Left ventricle myocardium superior (tissue), 1 donor: Measurements from ENCODE around the gene PLXNC1. TPM values are rescaled to one million over a fixed set of nuclear protein-coding genes. Genes with fewer than 3 reads are reported as not detected.

Experiments
- ATAC-seq: fragments of 200-7000 bp; cut with Tn5 transposase; one replicate; pipeline ENCODE4 v1.9.1; 2020; ENCODE audit warnings: mild to moderate bottlenecking, moderate library complexity
- DNase-seq: peaks from one replicate; pipeline ENCODE4 v3.0.0-alpha.2; 2020
- intact Hi-C: fragments of 100-400 bp; cut with micrococcal nuclease; formaldehyde crosslinking; loops from one replicate; pipeline ENCODE4 v1.11.0; 2022
- total RNA-seq: library from RNA; stranded (reverse); fragmentation: NEBNext Ultra II Directional; extraction: Animal tissue kit (Norgen Biotek cat#: 25700); gene quantifications from one replicate; pipeline ENCODE4 v1.2.1, GENCODE V29; 2021
- donor health status: DM: no; HTN: yes; CAD: no; lungs with severe emphysema.

Gene PLXNC1
- total RNA-seq, 1 donor from 2014 or later, result 4.4 TPM

- intact Hi-C loops, result no loop called here
- no peak for DNase-seq
- ATAC-seq, result no peak
These were observed 121.1 kb downstream of the PLXNC1 start for GRCh38 chr12:94269316-94269999.

GRCh38 chr12:94271351-94271750 is 123.0 kb downstream of the PLXNC1 start:
- DNase-seq (no peak), ATAC-seq (no peak)
- intact Hi-C loops, result no loop called here

GRCh38 chr12:94272280-94272679 is 123.9 kb downstream of the PLXNC1 start:
- no peak for ATAC-seq
- intact Hi-C loops, result no loop called here

DNA sequence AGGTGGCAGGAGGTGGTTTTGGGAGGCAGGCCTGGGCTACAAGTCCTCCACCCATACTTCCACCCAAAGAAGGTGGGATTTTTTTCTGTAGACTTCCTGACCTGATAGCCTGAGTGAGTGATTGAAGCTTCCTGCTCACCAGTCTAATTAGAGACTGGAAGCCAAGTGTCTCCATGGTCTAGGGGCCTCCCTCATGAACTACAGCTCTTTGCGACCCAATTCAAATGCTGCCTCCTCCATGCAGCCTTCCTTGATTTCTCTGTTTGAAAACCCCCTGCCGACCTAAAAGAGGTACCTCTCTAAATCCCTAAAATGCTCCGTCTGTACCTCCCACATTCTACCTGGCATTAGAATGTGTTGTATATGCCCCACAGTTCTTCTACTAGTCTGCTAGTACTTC is 124.9 kb downstream of the PLXNC1 start:
- no peak for ATAC-seq
- no peak for DNase-seq
- intact Hi-C loops, result no loop called here

More at GRCh38 chr12:94272280-94272679, 123.9 kb downstream of the PLXNC1 start:
- DNase-seq, result no peak

GRCh38 chr12:94276725-94277124 is 128.3 kb downstream of the PLXNC1 start:
- no peak for ATAC-seq
- intact Hi-C loops, result no loop called here
- no peak for DNase-seq

DNA sequence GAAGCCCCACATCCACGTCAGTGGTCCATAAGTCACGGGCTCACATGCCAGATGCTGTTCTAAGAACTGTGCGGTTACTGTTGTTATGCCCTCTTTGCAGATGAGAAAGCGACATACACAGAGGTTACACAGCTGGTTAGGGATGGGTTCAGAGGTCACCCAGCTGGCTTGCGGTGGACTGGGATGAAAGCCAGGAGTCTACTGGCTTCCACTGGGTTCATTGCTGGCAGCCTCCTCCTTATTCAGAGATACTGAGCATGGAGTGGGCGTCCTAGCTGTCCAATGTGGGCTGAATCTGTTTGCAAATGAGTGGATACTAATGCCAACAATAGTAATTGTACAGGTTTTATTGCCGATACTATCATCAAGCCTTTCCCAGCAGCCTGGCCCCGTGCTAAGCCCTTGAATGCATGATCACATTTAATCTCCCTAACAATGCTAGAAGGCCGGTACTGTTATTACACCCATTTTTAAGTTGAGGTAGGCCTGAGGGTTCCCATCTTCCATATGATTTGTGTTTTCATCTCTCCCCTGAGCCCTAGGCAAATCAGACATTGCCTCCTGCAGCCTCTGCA is 129.1 kb downstream of the PLXNC1 start:
- ATAC-seq, result peak; percentile 66
- intact Hi-C loops, result no loop called here

GRCh38 chr12:94280063-94280462 is 131.7 kb downstream of the PLXNC1 start:
- intact Hi-C loops, result no loop called here
- DNase-seq (no peak), ATAC-seq (no peak)

More for the DNA sequence above, 129.1 kb downstream of the PLXNC1 start:
- no peak for DNase-seq

GRCh38 chr12:94282675-94283074 is 134.3 kb downstream of the PLXNC1 start:
- no peak for DNase-seq
- intact Hi-C loops, result no loop called here
- ATAC-seq, result peak; percentile 28

- DNase-seq, result no peak
- intact Hi-C loops, result no loop called here
- ATAC-seq, result no peak
These were observed 135.7 kb downstream of the PLXNC1 start for GRCh38 chr12:94284046-94284445.

- ATAC-seq (no peak), DNase-seq (no peak)
- intact Hi-C loops, result no loop called here
These were observed 136.5 kb downstream of the PLXNC1 start for GRCh38 chr12:94284859-94285258.

DNA sequence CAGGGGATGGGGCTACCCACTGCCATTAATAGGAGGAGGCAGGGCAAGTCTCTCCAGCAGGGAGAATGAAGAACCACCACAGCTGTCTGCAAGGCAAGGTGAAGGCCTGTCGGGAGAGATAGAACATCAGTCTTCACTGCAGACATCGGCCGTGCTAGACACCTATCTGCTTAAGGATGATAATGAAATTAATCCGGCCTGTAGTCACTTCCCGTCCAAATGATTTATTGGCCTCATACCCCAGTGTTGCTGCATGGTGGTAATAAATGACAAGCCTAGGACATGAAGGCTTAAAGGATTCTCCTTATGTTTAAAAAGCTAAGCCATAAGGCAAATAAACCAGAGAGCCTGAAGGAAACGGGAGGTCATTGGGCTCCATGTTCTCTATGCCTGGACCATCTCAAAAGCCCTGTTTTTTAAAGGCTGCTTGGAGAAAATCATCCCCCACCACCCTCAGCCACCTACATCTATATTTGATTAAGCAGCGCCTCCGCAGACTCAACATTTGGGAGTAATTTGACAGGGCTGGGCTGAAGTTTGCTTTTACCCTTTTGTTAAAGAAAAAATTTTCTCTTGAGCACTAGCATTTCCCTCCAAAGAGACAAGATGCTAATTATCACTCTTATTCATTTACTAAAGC is 137.7 kb downstream of the PLXNC1 start:
- intact Hi-C loops, result no loop called here
- no peak for ATAC-seq

DNA sequence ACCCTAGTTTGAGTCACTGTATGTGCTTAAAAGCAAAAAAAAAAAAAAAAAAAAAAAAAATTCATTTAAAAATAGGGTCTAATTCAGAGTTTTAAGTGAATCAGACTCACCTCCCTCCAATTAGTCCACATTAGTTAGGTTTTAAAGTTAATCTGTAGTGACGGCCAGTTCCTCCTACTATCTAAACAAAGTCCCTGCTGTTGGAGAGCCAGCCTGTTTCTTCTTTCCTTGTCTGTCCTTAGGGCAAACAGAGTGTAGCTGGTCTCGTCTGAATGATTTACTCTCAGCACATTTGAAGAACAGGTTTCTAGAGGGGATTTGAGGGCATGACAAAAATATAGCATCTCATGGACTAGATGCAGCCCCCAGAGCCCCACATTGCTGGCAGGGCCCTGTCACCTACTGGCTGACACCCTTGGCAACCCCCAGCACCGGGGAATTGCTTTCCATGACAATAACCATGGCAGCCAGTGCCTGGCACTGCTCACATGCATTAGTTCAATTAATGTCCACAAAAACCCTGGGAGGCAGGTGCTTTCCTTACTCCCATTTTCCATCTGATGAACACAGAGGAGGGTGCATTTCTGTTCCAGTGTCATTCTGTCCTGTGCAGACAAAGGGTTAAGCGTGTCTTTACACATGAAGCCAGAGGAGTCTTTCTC is 138.3 kb downstream of the PLXNC1 start:
- intact Hi-C loops, result no loop called here

More for the DNA sequence above, 137.7 kb downstream of the PLXNC1 start:
- DNase-seq, result no peak

DNA sequence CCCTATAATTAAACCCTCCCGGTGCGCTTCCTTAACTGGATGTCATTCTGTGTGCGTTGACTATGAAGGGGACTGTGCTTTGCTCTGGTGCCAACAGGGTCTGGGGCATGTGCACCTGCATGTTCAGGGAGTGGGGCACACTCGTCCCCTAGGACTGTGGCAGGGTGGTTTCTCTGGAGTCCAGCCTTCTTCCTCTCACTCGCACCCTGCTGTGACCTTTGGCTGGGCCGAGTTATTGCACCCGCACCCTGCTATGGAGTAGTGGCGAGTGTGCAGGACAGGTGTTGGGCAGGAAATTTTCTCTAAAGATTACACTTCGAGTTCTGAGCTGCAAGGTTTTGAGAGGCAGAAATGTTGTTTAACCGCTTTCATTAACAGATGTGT is 138.9 kb downstream of the PLXNC1 start:
- intact Hi-C loops, result no loop called here
- DNase-seq, result no peak

More for the DNA sequence above, 138.3 kb downstream of the PLXNC1 start:
- DNase-seq (no peak), ATAC-seq (no peak)

GRCh38 chr12:94289461-94290312 is 141.3 kb downstream of the PLXNC1 start:
- intact Hi-C loops, result no loop called here
- DNase-seq (peak; percentile 52), ATAC-seq (peak; percentile 79)

More for the DNA sequence above, 138.9 kb downstream of the PLXNC1 start:
- no peak for ATAC-seq

DNA sequence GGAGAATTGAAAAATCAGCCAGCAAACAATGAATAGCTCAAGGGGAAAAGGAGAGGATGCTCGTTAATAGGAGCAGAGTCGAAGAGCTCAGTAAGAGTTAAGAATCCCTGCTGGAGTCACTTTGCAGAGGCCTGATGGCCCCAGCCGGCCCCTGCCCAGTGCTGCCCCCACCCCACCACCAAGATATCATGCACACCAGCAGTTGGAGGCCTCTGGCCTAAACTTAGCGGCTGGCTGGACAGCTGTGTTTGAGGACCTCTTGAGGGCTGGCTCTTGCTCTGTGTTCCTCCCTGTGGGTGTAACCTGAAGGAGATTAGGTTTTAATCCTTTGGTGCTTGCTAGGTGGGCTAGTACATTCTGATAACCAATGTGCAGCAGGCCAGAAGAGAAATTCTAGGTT is 142.0 kb downstream of the PLXNC1 start:
- DNase-seq, result peak; percentile 50
- peak; percentile 79 for ATAC-seq
- intact Hi-C loops, result no loop called here

DNA sequence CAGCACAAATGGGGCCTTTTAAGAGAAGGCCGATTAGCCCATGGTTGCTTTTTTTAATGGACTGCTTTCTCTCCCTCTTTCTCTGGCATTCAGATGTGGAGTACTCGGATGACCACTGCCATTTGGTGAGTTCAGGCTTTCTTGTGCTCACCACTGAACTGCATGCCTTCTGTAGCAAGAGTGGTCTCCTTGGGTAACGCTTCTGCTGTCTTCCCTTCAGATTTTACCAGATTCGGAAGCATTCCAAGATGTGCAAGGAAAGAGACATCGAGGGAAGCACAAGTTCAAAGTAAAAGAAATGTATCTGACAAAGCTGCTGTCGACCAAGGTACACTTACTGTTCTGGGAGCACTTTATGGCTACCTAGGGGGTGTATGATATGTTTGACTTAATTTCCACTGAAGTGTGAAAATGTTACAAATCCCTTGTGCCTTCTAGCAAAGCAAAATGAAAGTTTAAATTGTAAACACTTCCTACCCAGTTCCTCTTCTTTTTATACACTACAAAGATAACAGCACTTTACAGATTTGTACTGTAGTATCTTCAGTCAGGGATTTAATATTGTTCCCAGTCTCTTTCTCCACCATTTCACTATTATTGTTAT is 148.8 kb downstream of the PLXNC1 start:
- intact Hi-C loops, result no loop called here
- ATAC-seq, result no peak
- DNase-seq, result no peak

GRCh38 chr12:94297876-94298505 is 149.6 kb downstream of the PLXNC1 start:
- ATAC-seq, result no peak
- DNase-seq, result no peak
- intact Hi-C loops, result no loop called here

- DNase-seq (no peak), ATAC-seq (no peak)
- intact Hi-C loops, result no loop called here
These were observed 151.5 kb downstream of the PLXNC1 start for GRCh38 chr12:94299846-94300245.
